GM04504 (cell line): ENCODE results near the gene ASIP.
"Not testable (repeated sequence)": the region's sequence is repeated elsewhere in the genome, so short reads cannot be mapped to it uniquely, and the experiment has no call there.

ENCODE experiments used
- DNase-seq: peaks from one replicate; pipeline ENCODE4 v3.0.0-alpha.2; 2012; ENCODE audit warnings: low read depth

Gene ASIP

GRCh38 chr20:34240693-34241615, at the start of gene ASIP:
TSS of gene ASIP (plus strand) at chr20:34241423. CDS start at chr20:34260375, 18,952 bp downstream.
- no peak for DNase-seq

- DNase-seq: no peak
Measured at GRCh38 chr20:34193051-34193450, 48.2 kb upstream of the ASIP start.

GRCh38 chr20:34199183-34199582, 42.0 kb upstream of the ASIP start:
- no peak for DNase-seq

GRCh38 chr20:34200023-34200422, 41.2 kb upstream of the ASIP start:
- DNase-seq: no peak

GRCh38 chr20:34201531-34201930, 39.7 kb upstream of the ASIP start:
- DNase-seq: no peak

- DNase-seq: not testable (repeated sequence)
Measured at GRCh38 chr20:34205172-34205880, 35.9 kb upstream of the ASIP start.

- DNase-seq: no peak
Measured at GRCh38 chr20:34209111-34209510, 32.1 kb upstream of the ASIP start.

GRCh38 chr20:34210271-34210670, 31.0 kb upstream of the ASIP start:
- no peak for DNase-seq

- no peak for DNase-seq
Measured at GRCh38 chr20:34211591-34211990, 29.6 kb upstream of the ASIP start.

GRCh38 chr20:34213213-34213612, 28.0 kb upstream of the ASIP start:
- DNase-seq: no peak

GRCh38 chr20:34215711-34216381, 25.4 kb upstream of the ASIP start:
- peak; percentile 39 for DNase-seq

- DNase-seq: no peak
Measured at GRCh38 chr20:34216382-34216742, 24.9 kb upstream of the ASIP start.

GRCh38 chr20:34220561-34220960, 20.7 kb upstream of the ASIP start:
- DNase-seq: peak; percentile 57

- DNase-seq: peak; percentile 94
Measured at GRCh38 chr20:34222208-34222607, 19.0 kb upstream of the ASIP start.

- not testable (repeated sequence) for DNase-seq
Measured at GRCh38 chr20:34224251-34224650, 17.0 kb upstream of the ASIP start.

GRCh38 chr20:34231634-34232033, 9.6 kb upstream of the ASIP start:
- no peak for DNase-seq

GRCh38 chr20:34232494-34233087, 8.6 kb upstream of the ASIP start:
- no peak for DNase-seq

GRCh38 chr20:34233687-34234086, 7.5 kb upstream of the ASIP start:
- no peak for DNase-seq

- no peak for DNase-seq
Measured at GRCh38 chr20:34235875-34236274, 5.3 kb upstream of the ASIP start.

GRCh38 chr20:34237942-34238341, 3.3 kb upstream of the ASIP start:
- DNase-seq: no peak

- no peak for DNase-seq
Measured at GRCh38 chr20:34240121-34240520, 1.1 kb upstream of the ASIP start.

GRCh38 chr20:34242015-34242414, 792 bp downstream of the ASIP start:
- not testable (repeated sequence) for DNase-seq
